Kidney (tissue), 22 donors: ENCODE data around the gene C5orf15. TPM values are rescaled to one million over a fixed set of nuclear protein-coding genes. Genes with fewer than 3 reads are reported as not detected.

Experiments used
- DNase-seq, 5 donors: peaks; one replicate each; pipeline ENCODE4 v3.0.0-alpha.2; 2013 to 2020
- FAIRE-seq: peaks from 2 replicates; lab custom pipeline; 2012; peaks lifted over from hg19 to GRCh38; lab: Jason Lieb, UNC
- H3K27ac ChIP-seq, 2 donors: one replicate each; pipeline ENCODE4 v1.7.0; 2013; ENCODE audit warnings: low read depth in 2 of 2, low read length in 2 of 2, inconsistent platforms in 1 of 2
- H3K27me3 ChIP-seq: one replicate; pipeline ENCODE4 v1.7.1; 2013; ENCODE audit warnings: low read length, inconsistent platforms; ENCODE audit not compliant: control insufficient read depth, insufficient read depth
- H3K36me3 ChIP-seq, 3 donors: one replicate each; pipeline versions ENCODE4 v1.7.0 to v1.7.1; 2013; ENCODE audit warnings: low read length in 3 of 3, control low read depth in 1 of 3, inconsistent platforms in 1 of 3; ENCODE audit not compliant: insufficient read depth in 3 of 3, control insufficient read depth in 2 of 3
- H3K4me1 ChIP-seq, 3 donors: one replicate each; pipeline versions ENCODE4 v1.7.0 to v1.7.1; 2013; ENCODE audit warnings: low read length in 3 of 3, inconsistent platforms in 1 of 3, low read depth in 1 of 3; ENCODE audit not compliant: control insufficient read depth in 2 of 3, insufficient read depth in 2 of 3
- H3K4me3 ChIP-seq, 3 donors: one replicate each; pipeline versions ENCODE4 v1.7.0 to v1.8.1; 2013; ENCODE audit warnings: low read length in 3 of 3, control low read depth in 1 of 3, inconsistent platforms in 1 of 3
- H3K9ac ChIP-seq, 3 donors: one replicate each; pipeline versions ENCODE4 v1.7.0 to v1.7.1; 2013; ENCODE audit warnings: low read length in 3 of 3, control low read depth in 1 of 3, inconsistent platforms in 1 of 3
- H3K9me3 ChIP-seq, 3 donors: one replicate each; pipeline versions ENCODE4 v1.7.0 to v1.7.1; 2013; ENCODE audit warnings: low read length in 3 of 3, control low read depth in 1 of 3, inconsistent platforms in 1 of 3; ENCODE audit not compliant: control insufficient read depth in 2 of 3, insufficient read depth in 1 of 3
- CTCF ChIP-seq: IDR thresholded peaks from 3 replicates; pipeline ENCODE4 v1.5.1; 2012; ENCODE audit warnings: mild to moderate bottlenecking, moderate library complexity, borderline replicate concordance; ENCODE audit not compliant: insufficient read depth; ENCODE audit errors: extremely low read depth
- intact Hi-C: fragments of 100-400 bp; cut with DNase I; formaldehyde crosslinking; loops from one replicate; pipeline ENCODE4 v1.11.1; 2022
- long read RNA-seq, 10 donors: library from polyadenylated mRNA in 1 of 10; unstranded in 1 of 10; transcript quantifications; one replicate each; pipeline ENCODE4 v2.0.0 and lab custom pipeline, GENCODE V29; 2021 to 2026
- polyA plus RNA-seq: library from polyadenylated mRNA; stranded (reverse); fragments of 350-450 nt; fragmentation: Illumina TruSeq; extraction: RNeasy Lipid Tissue Mini Kit (QIAGEN cat#74804); gene quantifications from one replicate; pipeline ENCODE4 v1.2.3, GENCODE V29; 2014; ENCODE audit warnings: low read depth, low replicate concordance; ENCODE audit not compliant: insufficient read depth
- total RNA-seq: library from RNA; stranded (reverse); fragmentation: NEBNext Ultra II Directional; extraction: Animal tissue kit (Norgen Biotek cat#: 25700); gene quantifications from one replicate; pipeline ENCODE4 v1.2.1, GENCODE V29; 2021
- donor health status: control.
- donor health status: control.
- donor health status: control.
- donor health status: control.
- donor health status: control.
- donor health status: DM: yes; HTN: yes; CAD: no.
- donor health status: Normal renal cell carcinoma (clear cell type).

C5orf15 gene
- total RNA-seq, result 43.9 TPM
- polyA plus RNA-seq, result 54.4 TPM
- long read RNA-seq, donor 1, transcript C5orf15-201 (3 exons, 2,358 nt), result major isoform, 35 of 43 reads
- long read RNA-seq, donor 1, partial matches to known transcripts, result 8 of 43 reads
- long read RNA-seq, donor 1, other reads (novel, unspliced or antisense), result 0 of 43 reads
- long read RNA-seq, donor 2, transcript C5orf15-201 (3 exons, 2,358 nt), result major isoform, 44 of 55 reads
- long read RNA-seq, donor 2, partial matches to known transcripts, result 11 of 55 reads
- long read RNA-seq, donor 2, other reads (novel, unspliced or antisense), result 0 of 55 reads
- long read RNA-seq, donor 3, transcript C5orf15-201 (3 exons, 2,358 nt), result major isoform, 60 of 86 reads
- long read RNA-seq, donor 3, partial matches to known transcripts, result 26 of 86 reads
- long read RNA-seq, donor 3, other reads (novel, unspliced or antisense), result 0 of 86 reads
- long read RNA-seq, donor 4, transcript C5orf15-201 (3 exons, 2,358 nt), result major isoform, 35 of 42 reads
- long read RNA-seq, donor 4, partial matches to known transcripts, result 7 of 42 reads
- long read RNA-seq, donor 4, other reads (novel, unspliced or antisense), result 0 of 42 reads
- long read RNA-seq, donor 5, partial matches to known transcripts, result 0 of 3 reads
- long read RNA-seq, donor 5, other reads (novel, unspliced or antisense), result 0 of 3 reads
- long read RNA-seq, donor 6, transcript C5orf15-201 (3 exons, 2,358 nt), result major isoform, 52 of 76 reads
- long read RNA-seq, donor 6, partial matches to known transcripts, result 24 of 76 reads
- long read RNA-seq, donor 6, other reads (novel, unspliced or antisense), result 0 of 76 reads
- long read RNA-seq, donor 7, transcript C5orf15-201 (3 exons, 2,358 nt), result major isoform, 87 of 95 reads
- long read RNA-seq, donor 7, partial matches to known transcripts, result 3 of 95 reads
- long read RNA-seq, donor 7, other reads (novel, unspliced or antisense), result 5 of 95 reads
- long read RNA-seq, donor 8, transcript C5orf15-201 (3 exons, 2,358 nt), result major isoform, 43 of 43 reads
- long read RNA-seq, donor 8, partial matches to known transcripts, result 0 of 43 reads
- long read RNA-seq, donor 8, other reads (novel, unspliced or antisense), result 0 of 43 reads
- long read RNA-seq, donor 9, transcript C5orf15-201 (3 exons, 2,358 nt), result major isoform, 21 of 21 reads
- long read RNA-seq, donor 9, partial matches to known transcripts, result 0 of 21 reads
- long read RNA-seq, donor 9, other reads (novel, unspliced or antisense), result 0 of 21 reads
- long read RNA-seq, donor 10, transcript C5orf15-201 (3 exons, 2,358 nt), result major isoform, 26 of 99 reads
- long read RNA-seq, donor 10, partial matches to known transcripts, result 73 of 99 reads
- long read RNA-seq, donor 10, other reads (novel, unspliced or antisense), result 0 of 99 reads

GRCh38 chr5:133968204-133968980 lies at the start of gene C5orf15:
TSS of gene C5orf15 (minus strand) at chr5:133968625. CDS start at chr5:133968584, 41 bp downstream.
- Histone ChIP-seq H3K4me1 (peaks cover 0 to 17% (median 7%) of the 10 kb centered on the region in 3 donors), H3K4me3 (peak within 1 kb of the TSS; percentile 94 to 98 (median 97)), H3K9me3 (no peaks in the 10 kb centered on the region), H3K27me3 (no peaks in the 10 kb centered on the region), H3K36me3 (peaks cover 0 to 11% (median 2%) of the 10 kb centered on the region in 3 donors), H3K9ac (peak within 1 kb of the TSS; percentile 78 to 97 (median 93)), H3K27ac (peak within 1 kb of the TSS; percentile 87 to 98)
- FAIRE-seq, result peak; percentile 15
- intact Hi-C loops, result no loop called here
- DNase-seq, result peak; percentile 96 to 99 (median 99)
- TF ChIP-seq CTCF, result peak; percentile 9

GRCh38 chr5:134008266-134008749 lies 39.9 kb upstream of the C5orf15 start:
- Histone ChIP-seq H3K4me3 (no peak overlapping the region), H3K27ac (no peak overlapping the region), H3K4me1 (peaks cover 0 to 10% (median 7%) of the 10 kb centered on the region in 3 donors), H3K9me3 (no peaks in the 10 kb centered on the region), H3K36me3 (no peaks in the 10 kb centered on the region), H3K9ac (no peak overlapping the region), H3K27me3 (no peaks in the 10 kb centered on the region)
- DNase-seq (no peak), FAIRE-seq (no peak)
- intact Hi-C loops, result no loop called here
- TF ChIP-seq CTCF, result no peak
